ENCODE measurements around the gene KLHL11.

GRCh38 chr17:41885733-41886132 lies 20.5 kb upstream of the KLHL11 start:
- peak in 1 of 2 donors; percentile 26 for TF ChIP-seq CTCF (conservative IDR thresholded peaks at IDR 0.05 in 1 of 2, IDR thresholded peaks at IDR 0.05 in 1 of 2; ENCODE audit: low read depth in 1 of 2, low read length in 2 of 2)
- TF ChIP-seq EZH2 (IDR thresholded peaks at IDR 0.05; ENCODE audit: low read length, missing control alignments), result no peak
